HG03103 (cell line): ENCODE data around the gene VGLL2.

Experiments
- ATAC-seq: cut with Tn5 transposase; IDR thresholded peaks from one replicate; pipeline ENCODE4 v1.9.1; 2021; ENCODE audit warnings: low read depth; ENCODE audit not compliant: unreplicated experiment

VGLL2 gene

DNA sequence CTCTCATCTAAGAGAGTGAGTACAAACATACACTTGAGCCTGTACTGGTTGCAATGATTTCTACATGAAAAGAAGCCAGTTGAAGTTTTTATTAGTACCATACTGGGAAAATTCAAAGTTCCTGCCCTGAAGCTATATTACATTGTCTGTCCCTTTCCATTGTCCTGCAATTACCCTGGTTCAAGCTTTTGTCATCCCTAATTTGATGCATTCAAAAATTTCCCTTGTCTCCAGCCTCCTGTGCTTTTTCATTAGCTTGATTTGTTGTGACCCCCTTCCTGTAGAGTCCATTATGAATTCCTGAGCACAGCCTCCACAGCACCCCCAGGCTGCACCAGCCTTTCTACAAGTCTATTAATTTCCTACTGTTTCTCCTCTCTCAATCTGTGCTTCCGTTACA, 46.4 kb downstream of the VGLL2 start:
- no peak for ATAC-seq

DNA sequence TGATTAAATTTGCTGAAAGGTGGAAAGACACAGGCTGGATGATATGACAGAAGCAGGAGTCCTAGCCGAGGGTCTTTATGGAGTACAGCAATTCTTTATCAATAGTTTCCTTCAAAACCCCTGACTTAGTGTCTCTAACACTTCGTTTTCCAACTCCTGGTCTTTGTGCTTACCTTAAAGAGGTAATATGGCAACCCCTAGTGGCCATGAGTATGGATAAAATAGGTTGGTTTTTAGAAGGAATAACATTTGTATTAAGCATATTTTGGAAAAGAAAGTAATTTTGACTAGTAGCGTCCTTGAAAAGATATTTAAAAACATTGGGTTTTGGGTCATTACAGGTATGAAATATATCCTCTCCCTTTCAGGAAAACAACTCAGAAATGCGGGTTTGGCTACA, 51.9 kb downstream of the VGLL2 start:
- no peak for ATAC-seq
